RWPE1 (cell line): ENCODE measurements around the gene ASPG.
A peak's percentile ranks its signal among the peaks of the same experiment; 100 is the strongest.

Source experiments
- CTCF ChIA-PET: fragments of 350-600 bp; sonication (Branson Sonifier 250); formaldehyde crosslinking; extraction: SDS; loops from one replicate; lab custom pipeline; 2021; lab: Yijun Ruan, JAX
- POLR2A ChIA-PET: fragments of 400-600 bp; formaldehyde crosslinking; extraction: SDS; loops from one replicate; lab custom pipeline; 2020; ENCODE audit warnings: antibody characterized with exemption; ENCODE audit not compliant: low non-redundant PET; lab: Yijun Ruan, JAX
- DNase-seq: peaks from one replicate; pipeline ENCODE4 v3.0.0; 2012; ENCODE audit warnings: low spot score
- H3K27ac ChIP-seq: fragments of 450-650 bp; 2 replicates; pipeline ENCODE4 v1.5.1; 2017
- TF ChIP-seq, protein P1 (sequence below): fragments of 450-650 bp; conservative IDR thresholded peaks from 2 replicates; pipeline ENCODE4 v1.5.1; 2017; ENCODE audit warnings: low read depth, mild to moderate bottlenecking

ASPG gene

DNA sequence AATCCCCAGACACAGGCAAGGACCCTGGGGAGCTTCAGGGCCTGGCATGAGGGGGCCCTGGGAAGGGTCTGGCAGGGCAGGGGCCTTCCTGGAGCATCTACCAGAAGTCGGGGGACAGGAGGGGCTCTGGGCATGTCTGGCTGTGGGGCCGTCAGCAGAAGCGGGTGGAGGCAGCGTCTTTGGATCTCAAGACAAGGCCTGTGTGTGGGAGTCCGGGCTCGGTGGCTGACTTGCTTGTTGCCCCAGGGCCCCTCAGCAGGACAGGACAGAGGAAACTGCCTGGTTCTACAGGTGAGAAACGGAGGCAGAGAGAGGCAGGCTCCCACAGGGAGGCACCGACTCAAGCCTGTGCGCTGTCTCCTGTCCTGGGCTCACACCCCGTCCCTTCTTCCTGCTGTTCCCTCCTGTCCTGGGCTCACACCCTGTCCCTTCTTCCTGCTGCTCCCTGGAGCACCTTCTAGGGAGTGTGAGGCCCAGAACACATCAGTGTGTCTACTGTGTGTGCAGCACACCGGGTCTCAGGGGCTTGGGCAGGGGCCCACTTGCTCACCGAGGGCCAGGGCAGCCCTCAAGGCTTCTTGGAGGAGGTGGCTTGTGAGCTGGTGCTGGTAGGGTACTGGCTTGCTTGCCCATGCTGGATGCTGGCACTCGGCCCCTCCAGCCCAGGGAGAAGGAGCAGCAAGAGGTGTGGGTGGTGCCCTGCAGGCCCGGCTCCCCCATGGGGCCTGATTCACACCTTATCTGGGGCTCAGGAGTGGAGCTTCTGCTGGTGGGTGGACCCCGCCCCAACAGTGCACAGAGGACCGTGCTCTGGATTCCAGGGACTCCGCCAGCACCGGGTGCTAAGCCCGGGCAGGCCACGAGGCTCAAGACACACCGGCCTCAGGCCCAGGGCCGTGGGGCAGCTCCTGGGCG, 14.9 kb downstream of the ASPG start:
- ChIA-PET POLR2A (no interaction called here), CTCF (interaction anchor here (0.7 to 1.2 kb wide), 2 partner anchors 22 to 23 kb away, joined by 3 read pairs; no protein-coding TSS in a partner anchor)
- TF ChIP-seq, protein P1, sequence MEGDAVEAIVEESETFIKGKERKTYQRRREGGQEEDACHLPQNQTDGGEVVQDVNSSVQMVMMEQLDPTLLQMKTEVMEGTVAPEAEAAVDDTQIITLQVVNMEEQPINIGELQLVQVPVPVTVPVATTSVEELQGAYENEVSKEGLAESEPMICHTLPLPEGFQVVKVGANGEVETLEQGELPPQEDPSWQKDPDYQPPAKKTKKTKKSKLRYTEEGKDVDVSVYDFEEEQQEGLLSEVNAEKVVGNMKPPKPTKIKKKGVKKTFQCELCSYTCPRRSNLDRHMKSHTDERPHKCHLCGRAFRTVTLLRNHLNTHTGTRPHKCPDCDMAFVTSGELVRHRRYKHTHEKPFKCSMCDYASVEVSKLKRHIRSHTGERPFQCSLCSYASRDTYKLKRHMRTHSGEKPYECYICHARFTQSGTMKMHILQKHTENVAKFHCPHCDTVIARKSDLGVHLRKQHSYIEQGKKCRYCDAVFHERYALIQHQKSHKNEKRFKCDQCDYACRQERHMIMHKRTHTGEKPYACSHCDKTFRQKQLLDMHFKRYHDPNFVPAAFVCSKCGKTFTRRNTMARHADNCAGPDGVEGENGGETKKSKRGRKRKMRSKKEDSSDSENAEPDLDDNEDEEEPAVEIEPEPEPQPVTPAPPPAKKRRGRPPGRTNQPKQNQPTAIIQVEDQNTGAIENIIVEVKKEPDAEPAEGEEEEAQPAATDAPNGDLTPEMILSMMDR, result no peak
- no peak for DNase-seq
- H3K27ac ChIP-seq, result peak overlapping the region; percentile 81

- ChIA-PET CTCF (interaction anchor here (0.7 kb wide), 2 partner anchors 13 to 23 kb away, joined by 3 read pairs; no protein-coding TSS in a partner anchor), POLR2A (no interaction called here)
- peak overlapping the region; percentile 81 for H3K27ac ChIP-seq
- TF ChIP-seq, protein P1, result no peak
- no peak for DNase-seq
These were observed 15.7 kb downstream of the ASPG start for GRCh38 chr14:104101086-104101621.

DNA sequence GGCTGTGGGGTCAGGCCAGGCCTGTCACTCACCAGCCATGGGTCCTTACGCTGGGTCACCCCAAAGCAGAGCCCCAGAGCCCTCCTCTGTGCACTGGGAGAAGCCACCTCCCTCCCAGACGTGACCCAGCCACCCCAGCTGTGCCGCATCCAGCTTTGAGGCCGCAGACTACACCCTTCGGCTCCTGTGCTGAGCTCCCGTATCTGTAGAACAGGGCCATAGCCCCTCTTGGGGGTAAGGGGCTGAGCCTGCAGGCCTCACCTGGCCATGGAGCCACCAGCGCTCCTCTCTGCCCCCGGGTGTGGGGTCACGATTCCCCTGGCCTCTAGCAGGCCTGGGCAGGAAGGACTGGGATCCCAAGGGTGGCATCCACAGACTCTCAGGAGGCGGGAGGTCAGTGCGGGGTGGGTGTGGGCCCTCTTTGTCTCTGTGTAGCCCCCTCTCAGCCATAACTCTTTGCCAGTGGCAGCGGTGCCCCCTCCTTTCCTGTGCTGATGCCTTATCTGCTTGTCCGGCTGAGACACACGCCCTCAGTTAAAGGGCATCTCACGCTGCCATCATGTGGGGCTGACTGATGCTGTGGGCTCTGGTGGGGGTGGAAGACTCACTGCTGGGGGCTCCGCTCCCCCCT, 16.3 kb downstream of the ASPG start:
- DNase-seq, result no peak
- TF ChIP-seq, protein P1, result no peak
- POLR2A ChIA-PET, result no interaction called here

DNA sequence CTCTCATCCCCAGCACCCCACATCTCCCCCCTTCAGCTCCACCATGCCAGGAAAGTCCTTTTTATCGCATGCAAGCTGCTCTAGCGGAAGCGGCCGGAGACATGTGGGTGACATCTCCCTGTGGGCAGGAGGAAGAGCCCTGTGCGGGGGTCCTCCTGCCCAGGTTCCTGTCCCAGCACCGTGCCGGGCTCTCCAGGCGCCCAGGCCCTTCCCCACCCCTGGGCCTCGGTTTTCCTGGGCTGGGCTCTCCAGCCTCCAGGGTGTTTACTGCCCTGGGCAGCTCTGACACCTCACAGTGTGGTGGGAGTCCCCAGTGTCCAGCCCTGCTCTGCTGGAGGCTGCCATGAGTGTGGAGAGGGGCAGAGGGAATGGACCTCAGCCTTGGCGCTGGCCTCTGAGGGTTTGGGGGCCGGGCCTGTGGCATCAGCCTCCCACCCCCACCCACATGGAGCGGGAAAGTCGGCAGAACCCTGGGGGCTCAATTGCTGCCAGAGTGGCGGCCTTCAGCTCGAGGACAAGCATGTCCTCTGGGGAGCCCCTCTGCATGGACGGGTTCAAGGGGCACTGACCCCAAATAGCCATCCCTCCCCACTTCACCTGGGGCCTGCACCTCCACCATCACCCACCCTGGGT, 16.9 kb downstream of the ASPG start:
- CTCF ChIA-PET, result interaction anchor here (0.7 kb wide), 1 partner anchor 462 kb away, joined by 5 read pairs; no protein-coding TSS in a partner anchor
- POLR2A ChIA-PET, result no interaction called here
- TF ChIP-seq, protein P1, result no peak
- DNase-seq, result no peak
- H3K27ac ChIP-seq, result peak overlapping the region; percentile 81; the same call in 1 of the 2 replicates

More for the DNA sequence above, 16.3 kb downstream of the ASPG start:
- peak overlapping the region; percentile 81 for H3K27ac ChIP-seq
- CTCF ChIA-PET, result interaction anchor here (0.7 kb wide), 2 partner anchors 12 to 462 kb away, joined by 3 to 5 read pairs; no protein-coding TSS in a partner anchor

GRCh38 chr14:104103061-104103445, 17.6 kb downstream of the ASPG start:
- DNase-seq, result no peak
- ChIA-PET CTCF (no interaction called here), POLR2A (no interaction called here)
- TF ChIP-seq, protein P1, result no peak
- 0 out of 2 replicates have a peak overlapping the region, but pooled peaks have one; percentile 61 for H3K27ac ChIP-seq
